Measurements from ENCODE around the gene MYG1. TPM values are rescaled to one million over a fixed set of nuclear protein-coding genes. Genes with fewer than 3 reads are reported as not detected.

Gene MYG1
- total and polyA plus RNA-seq, 2 of the 13 experiments (the other 11 are each of a cell fraction or from before 2014, with no cell fraction given): 38.6 to 58.0 TPM

DNA sequence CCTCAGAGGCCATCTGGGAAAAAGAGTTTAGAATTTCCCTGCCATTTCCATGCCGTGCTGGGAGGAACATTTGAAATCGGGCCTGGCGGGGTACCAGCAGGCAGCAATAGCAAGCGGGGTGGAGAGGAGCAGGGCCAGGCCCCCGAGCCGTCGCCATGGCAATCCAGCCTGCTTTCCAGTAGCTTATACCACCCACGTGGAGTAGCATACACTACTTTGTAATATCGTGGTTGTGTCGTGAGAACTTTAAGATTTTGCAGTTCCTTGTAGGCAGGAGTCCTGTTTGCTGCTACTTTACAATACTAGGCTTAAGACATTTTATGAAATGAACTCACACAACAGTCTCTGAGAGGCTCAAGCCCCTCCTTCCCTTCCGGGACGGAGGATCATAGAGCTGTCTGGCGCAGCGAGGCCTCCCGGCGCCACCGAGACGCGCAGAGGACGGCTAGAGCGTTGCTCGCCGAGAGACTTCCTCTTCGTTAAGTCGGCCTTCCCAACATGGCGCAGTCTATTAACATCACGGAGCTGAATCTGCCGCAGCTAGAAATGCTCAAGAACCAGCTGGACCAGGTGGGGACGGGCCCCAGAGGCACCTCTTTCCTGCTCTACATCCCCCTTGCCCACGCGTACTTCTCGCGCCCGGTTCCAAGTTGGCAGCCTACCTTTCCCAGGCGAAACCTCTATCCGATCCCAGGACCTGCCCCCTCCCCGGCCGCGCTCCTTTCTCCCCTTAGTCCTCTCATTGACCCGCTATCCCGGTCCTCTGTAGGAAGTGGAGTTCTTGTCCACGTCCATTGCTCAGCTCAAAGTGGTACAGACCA is 4.2 kb upstream of the MYG1 start, which contains the start of gene PFDN5 (continued):
- TF ChIP-seq, protein P1, sequence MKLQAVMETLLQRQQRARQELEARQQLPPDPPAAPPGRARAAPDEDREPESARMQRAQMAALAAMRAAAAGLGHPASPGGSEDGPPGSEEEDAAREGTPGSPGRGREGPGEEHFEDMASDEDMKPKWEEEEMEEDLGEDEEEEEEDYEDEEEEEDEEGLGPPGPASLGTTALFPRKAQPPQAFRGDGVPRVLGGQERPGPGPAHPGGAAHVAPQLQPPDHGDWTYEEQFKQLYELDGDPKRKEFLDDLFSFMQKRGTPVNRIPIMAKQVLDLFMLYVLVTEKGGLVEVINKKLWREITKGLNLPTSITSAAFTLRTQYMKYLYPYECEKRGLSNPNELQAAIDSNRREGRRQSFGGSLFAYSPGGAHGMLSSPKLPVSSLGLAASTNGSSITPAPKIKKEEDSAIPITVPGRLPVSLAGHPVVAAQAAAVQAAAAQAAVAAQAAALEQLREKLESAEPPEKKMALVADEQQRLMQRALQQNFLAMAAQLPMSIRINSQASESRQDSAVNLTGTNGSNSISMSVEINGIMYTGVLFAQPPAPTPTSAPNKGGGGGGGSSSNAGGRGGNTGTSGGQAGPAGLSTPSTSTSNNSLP (IDR thresholded peaks at IDR 0.05; ENCODE audit: low read depth, low read length): no peak
- TF ChIP-seq ZNF337 (CRISPR knock-in tag; IDR thresholded peaks at IDR 0.05; ENCODE audit: borderline replicate concordance, low read depth): no peak
- no peak for TF ChIP-seq STAT6 (CRISPR knock-in tag; IDR thresholded peaks at IDR 0.05; ENCODE audit: borderline replicate concordance)
- TF ChIP-seq REPIN1 (CRISPR knock-in tag; IDR thresholded peaks at IDR 0.05; ENCODE audit: borderline replicate concordance, low read depth): peak; percentile 59; the same call in 1 of the 2 replicates
- peak; percentile 78; the same call in 1 of the 2 replicates for TF ChIP-seq NFKB2 (CRISPR knock-in tag; IDR thresholded peaks at IDR 0.05; ENCODE audit: borderline replicate concordance)
- TF ChIP-seq LCORL (IDR thresholded peaks at IDR 0.05): no peak
- no peak for TF ChIP-seq LCORL (CRISPR knock-in tag; IDR thresholded peaks at IDR 0.05)
- TF ChIP-seq, protein P2, sequence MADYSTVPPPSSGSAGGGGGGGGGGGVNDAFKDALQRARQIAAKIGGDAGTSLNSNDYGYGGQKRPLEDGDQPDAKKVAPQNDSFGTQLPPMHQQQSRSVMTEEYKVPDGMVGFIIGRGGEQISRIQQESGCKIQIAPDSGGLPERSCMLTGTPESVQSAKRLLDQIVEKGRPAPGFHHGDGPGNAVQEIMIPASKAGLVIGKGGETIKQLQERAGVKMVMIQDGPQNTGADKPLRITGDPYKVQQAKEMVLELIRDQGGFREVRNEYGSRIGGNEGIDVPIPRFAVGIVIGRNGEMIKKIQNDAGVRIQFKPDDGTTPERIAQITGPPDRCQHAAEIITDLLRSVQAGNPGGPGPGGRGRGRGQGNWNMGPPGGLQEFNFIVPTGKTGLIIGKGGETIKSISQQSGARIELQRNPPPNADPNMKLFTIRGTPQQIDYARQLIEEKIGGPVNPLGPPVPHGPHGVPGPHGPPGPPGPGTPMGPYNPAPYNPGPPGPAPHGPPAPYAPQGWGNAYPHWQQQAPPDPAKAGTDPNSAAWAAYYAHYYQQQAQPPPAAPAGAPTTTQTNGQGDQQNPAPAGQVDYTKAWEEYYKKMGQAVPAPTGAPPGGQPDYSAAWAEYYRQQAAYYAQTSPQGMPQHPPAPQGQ (CRISPR knock-in tag; IDR thresholded peaks at IDR 0.05; ENCODE audit: borderline replicate concordance): no peak
- TF ChIP-seq HOMEZ (CRISPR knock-in tag; IDR thresholded peaks at IDR 0.05; ENCODE audit: low read depth): 0 out of 2 replicates have a peak, but pooled peaks have one; percentile 10
- no peak for TF ChIP-seq ZMYM2 (CRISPR knock-in tag; IDR thresholded peaks at IDR 0.05)
- TF ChIP-seq RFX5 (IDR thresholded peaks at IDR 0.05; ENCODE audit: low read depth, low read length): no peak
- no peak for TF ChIP-seq AHDC1 (CRISPR knock-in tag; IDR thresholded peaks at IDR 0.05; ENCODE audit: borderline replicate concordance)
- TF ChIP-seq TEAD2 (CRISPR knock-in tag; IDR thresholded peaks at IDR 0.05): no peak
- no peak for TF ChIP-seq ARNTL (CRISPR knock-in tag; IDR thresholded peaks at IDR 0.05)

Data from HepG2 (cell line).